Measurements from ENCODE around the gene ETV4. TPM values are rescaled to one million over a fixed set of nuclear protein-coding genes. Genes with fewer than 3 reads are reported as not detected.
A peak's percentile ranks its signal among the peaks of the same experiment; 100 is the strongest.

The ETV4 gene
- total and polyA plus RNA-seq, 2 donors from 2014 or later: 2.5 to 6.8 TPM

DNA sequence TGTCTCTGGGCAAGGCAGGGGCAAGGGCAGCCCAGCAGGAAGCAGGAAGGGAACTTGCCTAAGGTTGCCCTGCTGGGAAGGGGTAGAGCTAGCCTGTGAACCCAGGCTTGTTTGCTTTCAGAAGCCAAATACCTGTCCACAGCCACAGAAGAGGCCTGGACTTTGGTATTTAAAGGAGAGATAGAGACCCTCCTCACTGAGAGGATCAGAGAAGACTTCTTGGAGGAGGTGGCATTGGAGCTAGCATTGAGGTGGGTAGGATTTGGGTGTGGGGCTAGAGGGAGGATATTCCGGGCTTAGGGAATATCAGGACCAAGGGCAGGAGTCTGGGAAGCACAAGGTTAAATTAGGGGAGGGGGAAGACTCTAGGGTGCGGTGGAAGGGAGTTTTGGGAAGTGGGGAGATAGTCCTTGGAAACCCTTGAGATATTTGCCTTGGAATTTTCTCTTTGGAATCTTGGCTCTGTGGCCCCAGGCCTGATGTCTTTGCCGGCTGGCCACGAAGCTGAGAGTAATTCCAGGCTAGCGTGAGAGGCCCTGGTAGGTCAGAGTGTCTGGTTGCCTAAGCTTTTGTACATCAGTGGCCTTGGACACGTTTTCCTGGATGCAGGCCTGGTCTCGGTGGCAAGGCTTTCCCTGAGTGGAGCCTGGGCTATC, 13.1 kb upstream of the ETV4 start:
- Histone ChIP-seq H3K36me3 (ENCODE audit: control insufficient read depth in 2 of 3, insufficient read depth in 3 of 3, low read length in 3 of 3) (no peaks in the 10 kb centered on the region), H3K9ac (ENCODE audit: low read length in 3 of 3) (no peak overlapping the region), H3K4me3 (ENCODE audit: low read length in 3 of 3) (no peak overlapping the region), H3K27ac (ENCODE audit: low read depth in 2 of 2, low read length in 2 of 2) (no peak overlapping the region), H3K27me3 (ENCODE audit: control insufficient read depth, insufficient read depth, low read length) (no peaks in the 10 kb centered on the region), H3K9me3 (ENCODE audit: control insufficient read depth in 2 of 3, insufficient read depth in 1 of 3, low read length in 3 of 3) (no peaks in the 10 kb centered on the region), H3K4me1 (ENCODE audit: control insufficient read depth in 2 of 3, insufficient read depth in 2 of 3, low read depth in 1 of 3, low read length in 3 of 3) (peaks cover 0 to 5% (median 4%) of the 10 kb centered on the region in 3 donors)
- FAIRE-seq (no peak), DNase-seq (no peak)
- intact Hi-C loops (cut with DNase I): no loop called here
- TF ChIP-seq CTCF (IDR thresholded peaks at IDR 0.05; ENCODE audit: borderline replicate concordance, extremely low read depth, insufficient read depth): no peak

- Histone ChIP-seq H3K27ac (ENCODE audit: low read depth in 2 of 2, low read length in 2 of 2) (no peak overlapping the region), H3K4me1 (ENCODE audit: control insufficient read depth in 2 of 3, insufficient read depth in 2 of 3, low read depth in 1 of 3, low read length in 3 of 3) (peaks cover 0 to 5% (median 4%) of the 10 kb centered on the region in 3 donors), H3K9me3 (ENCODE audit: control insufficient read depth in 2 of 3, insufficient read depth in 1 of 3, low read length in 3 of 3) (no peaks in the 10 kb centered on the region), H3K27me3 (ENCODE audit: control insufficient read depth, insufficient read depth, low read length) (no peaks in the 10 kb centered on the region), H3K9ac (ENCODE audit: low read length in 3 of 3) (no peak overlapping the region), H3K36me3 (ENCODE audit: control insufficient read depth in 2 of 3, insufficient read depth in 3 of 3, low read length in 3 of 3) (no peaks in the 10 kb centered on the region), H3K4me3 (ENCODE audit: low read length in 3 of 3) (no peak overlapping the region)
- DNase-seq: no peak
- intact Hi-C loops (cut with DNase I): no loop called here
- no peak for FAIRE-seq
- no peak for TF ChIP-seq CTCF (IDR thresholded peaks at IDR 0.05; ENCODE audit: borderline replicate concordance, extremely low read depth, insufficient read depth)
Observed at GRCh38 chr17:43558805-43559160, 12.6 kb upstream of the ETV4 start.

- H3K27ac ChIP-seq (ENCODE audit: low read depth in 2 of 2, low read length in 2 of 2): no peak overlapping the region
- DNase-seq: peak in 3 of 5 donors; percentile 38 to 68 (median 67)
- intact Hi-C loops (cut with DNase I): no loop called here
- H3K4me1 ChIP-seq (ENCODE audit: control insufficient read depth in 2 of 3, insufficient read depth in 2 of 3, low read depth in 1 of 3, low read length in 3 of 3): peaks cover 0 to 4% (median 0%) of the 10 kb centered on the region in 3 donors
- no peak for TF ChIP-seq CTCF (IDR thresholded peaks at IDR 0.05; ENCODE audit: borderline replicate concordance, extremely low read depth, insufficient read depth)
- no peak overlapping the region for H3K4me3 ChIP-seq (ENCODE audit: low read length in 3 of 3)
- no peak for FAIRE-seq
- no peak overlapping the region for H3K9ac ChIP-seq (ENCODE audit: low read length in 3 of 3)
- H3K9me3 ChIP-seq (ENCODE audit: control insufficient read depth in 2 of 3, insufficient read depth in 1 of 3, low read length in 3 of 3): no peaks in the 10 kb centered on the region
- H3K36me3 ChIP-seq (ENCODE audit: control insufficient read depth in 2 of 3, insufficient read depth in 3 of 3, low read length in 3 of 3): no peaks in the 10 kb centered on the region
- H3K27me3 ChIP-seq (ENCODE audit: control insufficient read depth, insufficient read depth, low read length): no peaks in the 10 kb centered on the region
Observed at GRCh38 chr17:43556292-43556691, 10.2 kb upstream of the ETV4 start.

GRCh38 chr17:43554857-43555256, 8.7 kb upstream of the ETV4 start:
- peaks cover 0 to 4% (median 0%) of the 10 kb centered on the region in 3 donors for H3K4me1 ChIP-seq (ENCODE audit: control insufficient read depth in 2 of 3, insufficient read depth in 2 of 3, low read depth in 1 of 3, low read length in 3 of 3)
- no peak overlapping the region for H3K9ac ChIP-seq (ENCODE audit: low read length in 3 of 3)
- H3K36me3 ChIP-seq (ENCODE audit: control insufficient read depth in 2 of 3, insufficient read depth in 3 of 3, low read length in 3 of 3): no peaks in the 10 kb centered on the region
- no peaks in the 10 kb centered on the region for H3K27me3 ChIP-seq (ENCODE audit: control insufficient read depth, insufficient read depth, low read length)
- no peak overlapping the region for H3K4me3 ChIP-seq (ENCODE audit: low read length in 3 of 3)
- H3K9me3 ChIP-seq (ENCODE audit: control insufficient read depth in 2 of 3, insufficient read depth in 1 of 3, low read length in 3 of 3): no peaks in the 10 kb centered on the region
- DNase-seq (no peak), FAIRE-seq (no peak)
- intact Hi-C loops (cut with DNase I): no loop called here
- H3K27ac ChIP-seq (ENCODE audit: low read depth in 2 of 2, low read length in 2 of 2): no peak overlapping the region
- no peak for TF ChIP-seq CTCF (IDR thresholded peaks at IDR 0.05; ENCODE audit: borderline replicate concordance, extremely low read depth, insufficient read depth)

All from kidney (tissue), 14 donors.